Kidney epithelial cell (primary cell): ENCODE measurements around the gene CD63. TPM values are rescaled to one million over a fixed set of nuclear protein-coding genes. Genes with fewer than 3 reads are reported as not detected.

Experiments
- DNase-seq: peaks from one replicate; pipeline ENCODE4 v3.0.0-alpha.2; 2010; ENCODE audit warnings: low read depth
- H3K27me3 ChIP-seq: 2 replicates; pipeline ENCODE4 v1.6.0; 2011; ENCODE audit warnings: low read length; ENCODE audit not compliant: control insufficient read depth, insufficient read depth
- H3K36me3 ChIP-seq: 2 replicates; pipeline ENCODE4 v1.5.1; 2011; ENCODE audit warnings: low read length; ENCODE audit not compliant: control insufficient read depth, insufficient read depth
- H3K4me3 ChIP-seq: 2 replicates; pipeline ENCODE4 v1.5.1; 2011; ENCODE audit warnings: low read depth, mild to moderate bottlenecking, control low read depth, low read length
- CTCF ChIP-seq: IDR thresholded peaks from 2 replicates; pipeline ENCODE4 v1.5.1; 2011; ENCODE audit warnings: mild to moderate bottlenecking, moderate library complexity, low read length, control low read depth, inconsistent platforms; ENCODE audit not compliant: insufficient read depth, poor library complexity, severe bottlenecking
- total RNA-seq: library from RNA; depleted of rRNA; stranded (reverse); fragments of >200 nt; gene quantifications from 2 replicates; pipeline ENCODE4 v1.2.3, GENCODE V29; 2015

CD63 gene
- total RNA-seq, 1 donor from 2014 or later = 1,149 TPM

GRCh38 chr12:55702861-55703260, 25.9 kb downstream of the CD63 start:
- TF ChIP-seq CTCF = no peak
- DNase-seq = no peak
- no peak overlapping the region for H3K4me3 ChIP-seq
- no peaks in the 10 kb centered on the region for H3K36me3 ChIP-seq
- peaks cover 3% of the 10 kb centered on the region for H3K27me3 ChIP-seq

- no peak for TF ChIP-seq CTCF
- Histone ChIP-seq H3K36me3 (no peaks in the 10 kb centered on the region), H3K4me3 (no peak overlapping the region), H3K27me3 (no peaks in the 10 kb centered on the region)
- DNase-seq = no peak
These were observed 28.4 kb downstream of the CD63 start for GRCh38 chr12:55700255-55701018.

GRCh38 chr12:55699471-55700055, 29.2 kb downstream of the CD63 start:
- DNase-seq = no peak
- H3K4me3 ChIP-seq = no peak overlapping the region
- no peaks in the 10 kb centered on the region for H3K27me3 ChIP-seq
- no peak for TF ChIP-seq CTCF
- no peaks in the 10 kb centered on the region for H3K36me3 ChIP-seq

GRCh38 chr12:55698965-55699364, 29.8 kb downstream of the CD63 start:
- H3K36me3 ChIP-seq = no peaks in the 10 kb centered on the region
- no peak for TF ChIP-seq CTCF
- no peak overlapping the region for H3K4me3 ChIP-seq
- DNase-seq = no peak
- H3K27me3 ChIP-seq = no peaks in the 10 kb centered on the region

- no peak for TF ChIP-seq CTCF
These were observed 30.4 kb downstream of the CD63 start for GRCh38 chr12:55698241-55698955.

More at GRCh38 chr12:55698241-55698955, 30.4 kb downstream of the CD63 start:
- no peak overlapping the region for H3K4me3 ChIP-seq
- H3K27me3 ChIP-seq = no peaks in the 10 kb centered on the region
- DNase-seq = no peak
- no peaks in the 10 kb centered on the region for H3K36me3 ChIP-seq
